Right lobe of liver (tissue), 4 donors: ENCODE data around the gene KDM3A.

Source experiments
- CTCF ChIP-seq, 4 donors: fragments of 200-600 bp in 3 of 4; fragments of 450-650 bp in 1 of 4; IDR thresholded peaks; one replicate each; pipeline versions ENCODE4 v1.5.1 to v1.8.0; 2016 to 2022; ENCODE audit warnings: antibody characterized with exemption in 4 of 4, mild to moderate bottlenecking in 2 of 4
- POLR2A ChIP-seq: fragments of 450-650 bp; IDR thresholded peaks from one replicate; pipeline ENCODE4 v1.6.1; 2017; ENCODE audit warnings: antibody characterized with exemption, mild to moderate bottlenecking
- donor health status: DM: no; HTN: no; CAD: no.
- donor health status: DM: no; HTN: no; CAD: no.
- donor health status: DM: no; HTN: yes; CAD: no.

GRCh38 chr2:86499326-86499725, 58.2 kb downstream of the KDM3A start:
- TF ChIP-seq CTCF (IDR thresholded peaks at IDR 0.05) (no peak), POLR2A (no peak)
